Midbrain (tissue), 1 donor: Measurements from ENCODE around the gene ZNF575.

Experiments used
- DNase-seq: peaks from one replicate; lab custom pipeline; 2025; lab: John Stamatoyannopoulos, UW

Gene ZNF575, protein sequence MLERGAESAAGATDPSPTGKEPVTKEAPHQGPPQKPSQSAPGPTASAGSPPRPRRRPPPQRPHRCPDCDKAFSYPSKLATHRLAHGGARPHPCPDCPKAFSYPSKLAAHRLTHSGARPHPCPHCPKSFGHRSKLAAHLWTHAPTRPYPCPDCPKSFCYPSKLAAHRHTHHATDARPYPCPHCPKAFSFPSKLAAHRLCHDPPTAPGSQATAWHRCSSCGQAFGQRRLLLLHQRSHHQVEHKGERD

GRCh38 chr19:43532962-43533545 lies at the start of gene ZNF575:
Gene ZNF575, plus strand, starts transcription at chr19:43533188. Its CDS starts 1,235 bp downstream, at chr19:43534423.
- peak; percentile 92 for DNase-seq

DNA sequence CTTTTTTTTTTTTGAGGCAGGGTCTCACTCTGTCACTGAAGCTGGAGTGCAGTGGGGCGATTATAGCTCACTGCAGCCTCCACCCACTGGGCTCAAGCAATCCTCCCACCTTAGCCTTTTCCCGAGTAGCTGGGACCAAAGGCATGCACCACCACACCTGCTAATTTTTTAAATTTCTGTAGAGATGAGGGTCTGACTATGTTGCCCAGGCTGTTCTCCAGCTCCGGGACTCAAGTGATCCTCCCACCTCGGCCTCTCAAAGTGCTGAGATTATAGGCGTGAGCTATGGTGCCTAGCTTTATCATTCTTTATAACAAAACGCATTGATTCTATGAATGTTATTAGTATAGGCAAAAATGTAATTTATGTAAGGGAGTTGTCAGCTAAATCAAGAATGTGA lies 49.7 kb upstream of the ZNF575 start:
- no peak for DNase-seq

DNA sequence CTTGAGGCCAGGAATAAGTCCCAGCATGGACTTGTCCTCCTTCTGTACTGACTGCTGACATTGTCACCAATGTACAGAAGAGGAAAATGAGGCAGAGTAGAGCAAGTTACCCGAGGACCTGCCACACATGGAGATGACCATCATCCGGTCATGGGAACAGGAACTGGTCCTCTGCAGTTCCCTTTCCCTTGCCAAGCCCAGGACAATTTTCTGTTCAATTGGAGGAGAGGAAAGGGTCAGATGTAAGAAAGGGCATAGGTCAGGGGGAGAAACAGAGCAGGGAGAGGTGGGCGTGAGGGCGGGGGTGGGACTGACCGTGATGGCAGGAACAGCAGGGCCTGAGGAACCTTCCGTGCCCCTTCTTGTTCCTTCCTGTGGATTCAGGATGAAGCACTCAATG lies 47.0 kb upstream of the ZNF575 start:
- no peak for DNase-seq

DNA sequence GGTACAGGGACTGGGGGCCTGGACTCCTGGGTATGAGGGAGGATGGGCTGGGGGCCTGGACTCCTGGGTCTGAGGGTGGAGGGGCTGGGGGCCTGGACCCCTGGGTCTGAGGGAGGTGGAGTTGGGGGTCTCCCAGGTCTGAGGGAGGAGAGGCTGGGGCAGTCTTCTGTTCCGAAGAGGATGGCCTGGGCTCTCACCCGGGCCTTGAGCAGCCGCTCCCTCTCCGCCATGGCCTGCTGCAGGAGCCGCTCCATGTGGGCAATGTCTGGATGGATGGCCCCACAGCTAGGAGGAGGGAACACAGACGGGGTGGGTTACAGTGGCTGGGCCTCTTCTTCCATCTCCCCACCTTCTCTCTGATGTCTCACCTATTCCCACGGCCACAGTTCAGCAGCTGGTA lies 46.6 kb upstream of the ZNF575 start:
- DNase-seq = no peak

- no peak for DNase-seq
Observed at GRCh38 chr19:43488179-43488578, 44.8 kb upstream of the ZNF575 start.

DNA sequence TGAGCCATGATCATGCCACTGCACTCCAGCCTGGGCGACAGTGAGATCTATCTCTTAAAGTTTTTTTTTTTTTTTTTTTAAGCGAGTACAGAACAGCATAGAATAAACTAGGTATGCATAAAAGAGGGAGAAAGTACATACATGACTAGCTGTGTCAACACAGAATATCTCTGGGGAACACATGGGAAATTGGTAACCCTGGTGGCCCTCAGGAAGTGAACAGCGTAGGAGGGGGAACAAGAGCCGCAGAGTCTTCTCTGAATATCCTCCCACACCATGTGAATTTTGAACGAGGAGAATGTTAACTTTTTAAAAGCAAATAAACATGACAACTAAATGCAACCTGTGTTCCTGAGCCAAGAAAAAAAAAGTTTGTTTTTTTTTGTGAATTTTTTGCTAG lies 43.7 kb upstream of the ZNF575 start:
- no peak for DNase-seq

- DNase-seq = no peak
Observed at GRCh38 chr19:43489979-43490599, 42.9 kb upstream of the ZNF575 start.

GRCh38 chr19:43490759-43491158 lies 42.2 kb upstream of the ZNF575 start:
- no peak for DNase-seq

DNA sequence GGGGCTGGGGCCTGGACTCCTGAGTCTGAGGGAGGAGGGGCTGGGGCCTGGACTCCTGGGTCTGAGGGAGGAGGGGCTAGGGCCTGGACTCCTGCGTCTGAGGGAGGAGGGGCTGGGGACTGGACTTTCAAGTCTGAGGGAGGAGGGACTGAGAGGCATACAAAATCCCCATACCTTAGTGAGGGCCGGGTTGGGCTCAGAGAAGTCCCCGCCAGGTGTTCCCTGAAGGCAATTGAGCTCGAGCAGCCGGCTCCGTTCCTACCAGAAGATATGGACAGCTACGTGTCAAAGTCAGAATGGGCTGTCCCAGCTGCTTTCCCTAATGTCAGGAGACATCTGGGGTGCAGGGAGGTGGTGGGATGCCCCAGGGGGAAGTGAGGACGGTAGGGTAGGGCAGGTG lies 37.9 kb upstream of the ZNF575 start:
- DNase-seq = no peak

GRCh38 chr19:43496960-43497359 lies 36.0 kb upstream of the ZNF575 start:
- DNase-seq = no peak

DNA sequence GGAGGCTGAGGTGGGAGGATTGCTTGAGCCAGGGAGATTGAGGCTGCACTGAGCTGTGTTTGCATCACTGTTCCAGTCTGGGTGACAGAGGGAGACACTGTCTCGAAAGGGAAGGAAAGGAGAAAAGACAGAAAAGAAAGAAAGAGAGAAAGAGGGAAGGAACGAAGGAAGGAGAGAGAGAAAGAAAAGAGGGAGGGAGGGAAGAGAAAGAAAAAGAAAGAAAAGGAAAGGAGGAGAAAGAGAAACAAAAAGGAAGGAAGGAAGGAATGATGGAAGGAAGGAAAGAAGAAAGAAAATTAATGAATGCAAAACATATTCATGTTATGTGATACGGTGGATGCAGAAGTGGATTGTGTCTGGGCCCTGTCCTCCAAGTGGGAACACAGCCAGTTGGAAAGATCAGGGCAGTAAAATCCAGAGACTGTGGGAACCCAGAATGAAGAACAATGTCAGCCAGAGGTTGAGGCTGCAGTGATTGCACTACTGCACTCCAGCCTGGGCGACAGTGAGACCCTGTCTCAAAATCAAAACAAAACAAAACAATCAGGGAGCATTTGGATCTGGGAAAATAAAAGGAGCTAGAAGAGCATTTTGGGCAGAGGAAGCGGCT lies 34.6 kb upstream of the ZNF575 start:
- DNase-seq = no peak

DNA sequence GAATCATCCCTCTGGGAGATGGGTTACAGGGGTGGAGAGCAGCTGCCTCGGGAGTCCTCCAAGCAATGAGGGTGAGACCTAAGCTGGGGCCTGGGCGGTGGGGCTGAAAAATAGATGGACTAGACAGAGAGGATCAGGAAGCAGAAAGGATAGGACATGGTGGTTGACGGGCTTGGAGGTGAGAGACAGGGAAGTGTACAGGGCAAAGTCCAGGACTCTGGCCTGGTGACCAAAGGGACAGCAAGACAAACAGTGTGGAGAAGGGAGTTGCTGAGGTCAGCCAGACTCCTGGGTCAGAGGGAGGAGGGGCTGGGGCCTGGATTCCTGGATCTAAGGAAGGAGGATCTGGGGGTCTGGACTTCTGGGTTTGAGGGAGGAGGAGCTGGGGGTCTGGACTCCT lies 33.9 kb upstream of the ZNF575 start:
- DNase-seq = no peak

- DNase-seq = no peak
Observed at GRCh38 chr19:43501661-43502418, 31.1 kb upstream of the ZNF575 start.

DNA sequence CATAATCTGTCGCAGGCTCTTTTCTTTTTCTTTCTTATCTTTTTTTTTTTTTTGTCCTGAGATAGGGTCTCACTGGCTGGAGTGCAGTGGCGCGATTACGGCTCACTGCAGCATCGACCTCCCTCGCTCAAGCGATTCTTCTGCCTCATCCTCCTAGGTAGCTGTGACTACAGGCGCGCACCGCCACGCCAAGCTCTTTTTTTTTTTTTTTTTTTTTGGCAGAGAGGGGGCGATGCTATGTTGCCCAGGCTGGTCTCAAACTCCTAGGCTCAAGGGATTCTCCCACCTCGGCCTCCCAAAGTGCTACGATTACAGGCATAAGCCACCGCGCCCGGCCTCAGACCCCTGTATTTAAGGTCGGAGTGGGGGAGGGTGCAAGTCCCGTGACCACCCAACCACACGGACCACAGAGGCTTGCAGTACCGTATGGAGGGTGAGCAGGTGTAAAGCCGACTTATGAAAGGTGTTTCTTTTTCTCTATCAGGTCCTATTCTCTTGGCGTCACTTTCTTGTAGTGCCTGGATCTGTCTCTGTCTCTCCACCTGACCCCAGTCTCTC lies 30.5 kb upstream of the ZNF575 start:
- DNase-seq = no peak

DNA sequence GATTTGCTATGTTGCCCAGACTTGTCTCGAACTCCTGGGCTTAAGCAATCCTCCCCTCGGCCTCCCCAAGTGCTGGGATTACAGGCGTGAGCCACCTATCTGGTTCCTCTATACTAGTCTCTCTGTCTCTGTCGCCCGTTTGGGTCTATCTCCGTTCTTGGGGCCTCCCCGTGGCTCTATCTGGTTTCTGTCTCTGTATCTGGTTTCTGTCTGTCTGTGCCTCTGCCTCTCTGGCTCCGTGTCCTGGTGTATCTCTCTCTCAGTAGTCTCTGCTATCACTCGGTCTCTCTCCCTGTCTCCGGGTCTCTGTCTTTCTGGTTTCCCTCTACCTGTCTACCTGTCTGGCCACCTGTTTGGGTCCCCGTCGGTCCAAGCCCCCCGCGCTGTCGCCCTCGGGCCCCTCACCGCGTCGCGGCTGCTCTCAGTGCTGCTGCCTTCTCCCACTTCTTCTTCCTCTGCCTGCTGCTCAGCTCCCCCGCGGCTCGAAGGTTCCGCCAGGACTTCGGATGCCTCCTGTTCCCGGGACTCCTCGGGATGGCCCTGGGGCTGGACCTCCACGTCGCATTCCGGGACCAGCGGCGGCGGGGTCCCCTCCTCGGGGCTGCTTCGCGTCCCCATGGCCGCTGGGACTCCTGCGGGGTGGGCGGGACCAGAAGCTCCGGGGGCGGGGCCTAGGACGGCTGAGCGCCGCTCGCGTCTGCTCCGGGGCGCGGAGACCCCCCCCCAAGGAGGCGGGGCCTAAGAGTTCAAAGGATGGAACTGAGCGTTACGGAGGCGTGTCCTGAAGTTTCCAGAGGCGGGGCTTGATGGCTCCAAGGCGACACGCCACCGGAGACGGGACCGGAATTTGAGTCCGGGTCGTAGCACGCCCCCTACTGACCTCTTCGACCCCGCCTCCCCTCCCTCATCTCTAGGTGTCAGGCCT lies 29.2 kb upstream of the ZNF575 start:
- peak; percentile 94 for DNase-seq

DNA sequence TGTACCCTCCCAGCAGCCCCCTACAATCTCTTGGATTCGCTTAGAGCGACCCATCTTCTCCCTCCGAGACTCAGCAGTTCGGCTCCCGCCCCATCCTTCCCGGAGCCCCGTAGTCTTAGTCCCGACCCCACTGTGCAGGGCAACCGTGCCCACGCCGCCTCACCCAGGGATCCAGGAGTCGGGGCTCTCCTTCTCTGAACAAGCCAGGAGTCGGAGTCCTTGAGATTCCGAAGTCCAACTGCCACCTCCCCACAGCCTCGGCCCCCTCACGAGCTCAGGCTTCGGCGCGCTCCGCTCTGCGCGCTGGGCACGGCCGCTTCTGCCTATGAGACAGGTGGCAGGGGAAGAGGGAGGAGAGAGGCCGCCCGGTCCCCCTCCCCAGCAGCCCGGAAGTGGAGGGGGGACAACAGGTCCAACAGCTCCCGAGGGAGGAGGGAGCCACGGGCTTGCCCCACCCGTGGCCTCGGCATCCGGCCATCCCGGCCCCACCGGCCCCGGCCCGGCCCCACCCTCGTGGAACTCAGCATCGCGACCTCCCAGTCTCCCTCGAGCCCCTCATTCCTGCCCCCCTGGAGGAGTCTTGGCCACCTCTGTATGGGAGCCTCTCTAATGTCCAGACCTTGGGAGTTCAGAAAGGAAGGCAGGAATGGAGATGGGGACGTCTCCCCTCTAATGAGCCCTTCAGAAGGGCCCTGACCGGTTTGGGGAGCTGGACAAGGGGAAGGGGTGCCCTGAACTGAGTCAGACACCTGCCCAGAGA lies 28.4 kb upstream of the ZNF575 start, which contains the start of gene PHLDB3:
Gene PHLDB3, minus strand, starts transcription at position 321 of the 760 bp plus-strand sequence. CDS start 628 bp downstream, outside the sequence.
- no peak for DNase-seq

- DNase-seq = no peak
Observed at GRCh38 chr19:43505186-43505456, 27.9 kb upstream of the ZNF575 start.

- DNase-seq = no peak
Observed at GRCh38 chr19:43505941-43506340, 27.0 kb upstream of the ZNF575 start.

DNA sequence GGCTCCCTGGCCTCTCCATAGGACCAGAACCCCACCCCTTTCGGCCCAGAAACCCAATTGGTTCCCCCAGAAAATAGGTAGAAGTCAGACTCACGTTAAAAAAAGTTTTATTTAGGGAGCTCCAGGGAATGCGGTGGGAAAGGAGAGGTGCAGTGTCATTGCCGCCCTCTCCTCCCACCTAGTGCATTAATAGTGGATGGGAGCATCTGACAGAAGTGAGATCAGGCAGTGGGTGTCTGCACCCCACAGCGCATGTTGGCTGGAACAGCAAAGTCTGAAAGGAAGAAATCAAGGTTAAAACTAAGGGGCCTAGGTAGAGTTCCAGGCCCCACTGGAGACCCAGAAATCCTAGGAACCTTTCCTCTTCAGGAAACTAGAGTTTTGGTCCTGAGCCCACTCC lies 26.4 kb upstream of the ZNF575 start:
- DNase-seq = no peak

DNA sequence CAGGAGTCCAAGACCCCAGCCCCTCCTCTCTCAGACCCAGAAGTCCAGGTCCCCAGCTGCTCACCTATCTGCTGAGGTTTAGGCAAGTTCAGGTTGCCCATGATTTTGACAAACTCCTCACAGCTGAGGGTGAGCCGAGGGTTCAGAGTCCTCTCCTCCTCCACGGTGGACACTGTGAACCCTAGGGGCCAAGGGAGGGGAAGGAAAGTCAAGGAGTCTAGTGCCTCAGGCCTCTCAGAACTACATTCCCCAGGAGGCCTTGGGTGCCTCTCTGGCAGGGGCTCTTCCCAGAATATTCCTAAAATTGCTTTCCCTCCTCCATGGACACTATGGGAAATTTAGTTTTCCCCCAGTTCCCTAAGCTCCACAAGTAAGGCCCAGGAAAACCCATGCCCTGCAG lies 25.1 kb upstream of the ZNF575 start:
- DNase-seq = no peak
